Measurements from ENCODE around the gene TAS1R1. TPM values are rescaled to one million over a fixed set of nuclear protein-coding genes. Genes with fewer than 3 reads are reported as not detected.
A peak's percentile ranks its signal among the peaks of the same experiment; 100 is the strongest.

Gene TAS1R1
- total and polyA plus RNA-seq, 10 of the 15 experiments (the other 5 are each of a cell fraction or from before 2014, with no cell fraction given) = 0.03 to 0.06 (median 0.04) TPM; not detected in 7

- no peaks in the 10 kb centered on the region for H3K4me1 ChIP-seq (ENCODE audit: control insufficient read depth, insufficient read depth, low read length)
- H3K27me3 ChIP-seq (replicated peaks in 1 of 2; ENCODE audit: control insufficient read depth in 2 of 2, insufficient read depth in 2 of 2, low read length in 1 of 2) = no peaks in the 10 kb centered on the region
- ChIA-PET POLR2A (no interaction called here), RAD21 (ENCODE audit: unreplicated experiment) (interaction anchor here (0.9 kb wide), 1 partner anchor 13 kb away, joined by 4 read pairs; no protein-coding TSS in a partner anchor), CTCF (interaction anchor here (0.6 to 1.6 kb wide), 2 partner anchors 34 to 462 kb away, joined by 4 to 7 read pairs; no protein-coding TSS in a partner anchor), SMC1A (ENCODE audit: uncharacterized antibody, unreplicated experiment) (no interaction called here)
- H3K9ac ChIP-seq (ENCODE audit: control insufficient read depth, insufficient read depth, low read length) = no peak overlapping the region
- ATAC-seq (peak; percentile 18; the same call in 1 of the 3 replicates), DNase-seq (ENCODE audit: low read depth, low spot score) (no peak), FAIRE-seq (no peak)
- H3K4me3 ChIP-seq = no peak overlapping the region
- in situ Hi-C loops (cut with MboI) (no loop called here), intact Hi-C loops (cut with micrococcal nuclease; ENCODE audit: unreplicated experiment) (no loop called here)
- no peaks in the 10 kb centered on the region for H3K9me3 ChIP-seq (replicated peaks; ENCODE audit: control insufficient read depth, insufficient read depth, low read length)
- H3K27ac ChIP-seq (ENCODE audit: control insufficient read depth, insufficient read depth) = no peak overlapping the region
- 88% methylated on average over 13 of the region's 13 CpGs for WGBS (ENCODE audit: insufficient coverage, insufficient replicate concordance, low lambda C conversion rate, missing lambda C conversion rate)
- H4K20me1 ChIP-seq (ENCODE audit: control insufficient read depth, insufficient read depth) = no peaks in the 10 kb centered on the region
- TF ChIP-seq TCF12 (IDR thresholded peaks at IDR 0.05; ENCODE audit: low read depth, low read length) (no peak), SPI1 (IDR thresholded peaks at IDR 0.05; ENCODE audit: borderline replicate concordance, insufficient read depth, low read depth, low read length) (no peak), IRF5 (IDR thresholded peaks at IDR 0.05; ENCODE audit: borderline replicate concordance) (no peak), STAT1 (conservative IDR thresholded peaks at IDR 0.05) (no peak), EZH2 (IDR thresholded peaks at IDR 0.05; ENCODE audit: borderline replicate concordance, control insufficient read depth, low read depth, low read length) (no peak), NFYB (IDR thresholded peaks at IDR 0.05; ENCODE audit: insufficient read depth, low read depth, low read length) (no peak), HDAC2 (IDR thresholded peaks at IDR 0.05) (no peak), ZNF207 (IDR thresholded peaks at IDR 0.05; ENCODE audit: borderline replicate concordance) (no peak), BRCA1 (IDR thresholded peaks at IDR 0.05; ENCODE audit: low read depth, low read length) (no peak), ZNF384 (IDR thresholded peaks at IDR 0.05; ENCODE audit: borderline replicate concordance, low read depth, low read length) (no peak), SREBF1 (IDR thresholded peaks at IDR 0.05; ENCODE audit: low read length) (no peak), PAX8 (IDR thresholded peaks at IDR 0.05) (no peak)
- TF ChIP-seq, protein P1, sequence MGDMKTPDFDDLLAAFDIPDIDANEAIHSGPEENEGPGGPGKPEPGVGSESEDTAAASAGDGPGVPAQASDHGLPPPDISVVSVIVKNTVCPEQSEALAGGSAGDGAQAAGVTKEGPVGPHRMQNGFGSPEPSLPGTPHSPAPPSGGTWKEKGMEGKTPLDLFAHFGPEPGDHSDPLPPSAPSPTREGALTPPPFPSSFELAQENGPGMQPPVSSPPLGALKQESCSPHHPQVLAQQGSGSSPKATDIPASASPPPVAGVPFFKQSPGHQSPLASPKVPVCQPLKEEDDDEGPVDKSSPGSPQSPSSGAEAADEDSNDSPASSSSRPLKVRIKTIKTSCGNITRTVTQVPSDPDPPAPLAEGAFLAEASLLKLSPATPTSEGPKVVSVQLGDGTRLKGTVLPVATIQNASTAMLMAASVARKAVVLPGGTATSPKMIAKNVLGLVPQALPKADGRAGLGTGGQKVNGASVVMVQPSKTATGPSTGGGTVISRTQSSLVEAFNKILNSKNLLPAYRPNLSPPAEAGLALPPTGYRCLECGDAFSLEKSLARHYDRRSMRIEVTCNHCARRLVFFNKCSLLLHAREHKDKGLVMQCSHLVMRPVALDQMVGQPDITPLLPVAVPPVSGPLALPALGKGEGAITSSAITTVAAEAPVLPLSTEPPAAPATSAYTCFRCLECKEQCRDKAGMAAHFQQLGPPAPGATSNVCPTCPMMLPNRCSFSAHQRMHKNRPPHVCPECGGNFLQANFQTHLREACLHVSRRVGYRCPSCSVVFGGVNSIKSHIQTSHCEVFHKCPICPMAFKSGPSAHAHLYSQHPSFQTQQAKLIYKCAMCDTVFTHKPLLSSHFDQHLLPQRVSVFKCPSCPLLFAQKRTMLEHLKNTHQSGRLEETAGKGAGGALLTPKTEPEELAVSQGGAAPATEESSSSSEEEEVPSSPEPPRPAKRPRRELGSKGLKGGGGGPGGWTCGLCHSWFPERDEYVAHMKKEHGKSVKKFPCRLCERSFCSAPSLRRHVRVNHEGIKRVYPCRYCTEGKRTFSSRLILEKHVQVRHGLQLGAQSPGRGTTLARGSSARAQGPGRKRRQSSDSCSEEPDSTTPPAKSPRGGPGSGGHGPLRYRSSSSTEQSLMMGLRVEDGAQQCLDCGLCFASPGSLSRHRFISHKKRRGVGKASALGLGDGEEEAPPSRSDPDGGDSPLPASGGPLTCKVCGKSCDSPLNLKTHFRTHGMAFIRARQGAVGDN (IDR thresholded peaks at IDR 0.05) = no peak
- no peaks in the 10 kb centered on the region for H3K79me2 ChIP-seq (ENCODE audit: control insufficient read depth, insufficient read depth, low read length)
- no peak overlapping the region for H3K4me2 ChIP-seq (ENCODE audit: control insufficient read depth, insufficient read depth)
- H3K36me3 ChIP-seq (ENCODE audit: control insufficient read depth in 2 of 2, insufficient read depth in 2 of 2, low read length in 1 of 2) = peaks cover under 1 to 2% of the 10 kb centered on the region in 2 experiments; a peak in 3 of 4 replicates
- no peak overlapping the region for H2AFZ ChIP-seq (ENCODE audit: control insufficient read depth, low read depth, low read length)
- BruUV-seq (replicated peaks) = no TSS peak
These were observed 35.0 kb upstream of the TAS1R1 start for GRCh38 chr1:6519935-6520671.

Data from GM12878 (cell line).